Stomach (tissue), 4 donors: ENCODE results near the gene ST6GALNAC3.

Experiments used
- EP300 ChIP-seq: sonication (generic); formaldehyde crosslinking; IDR thresholded peaks from one replicate; pipeline ENCODE4 v1.6.1; 2017; ENCODE audit warnings: antibody characterized with exemption
- POLR2AphosphoS5 ChIP-seq, 3 donors: sonication (generic); formaldehyde crosslinking; IDR thresholded peaks; one replicate each; pipeline ENCODE4 v1.6.1; 2016; ENCODE audit warnings: antibody characterized with exemption in 3 of 3
- TF ChIP-seq, protein P1 (sequence below), 7 experiments: fragments of 450-650 bp in 4 of 7; fragments of 200-600 bp in 3 of 7; sonication (generic) in 3 of 7; IDR thresholded peaks; one replicate each; pipeline ENCODE4 v1.5.1; 2016 to 2019; ENCODE audit warnings: antibody characterized with exemption in 7 of 7, control low read depth in 2 of 7, mild to moderate bottlenecking in 1 of 7

GRCh38 chr1:76294482-76295194 lies 220.1 kb downstream of the ST6GALNAC3 start:
- TF ChIP-seq, protein P1, sequence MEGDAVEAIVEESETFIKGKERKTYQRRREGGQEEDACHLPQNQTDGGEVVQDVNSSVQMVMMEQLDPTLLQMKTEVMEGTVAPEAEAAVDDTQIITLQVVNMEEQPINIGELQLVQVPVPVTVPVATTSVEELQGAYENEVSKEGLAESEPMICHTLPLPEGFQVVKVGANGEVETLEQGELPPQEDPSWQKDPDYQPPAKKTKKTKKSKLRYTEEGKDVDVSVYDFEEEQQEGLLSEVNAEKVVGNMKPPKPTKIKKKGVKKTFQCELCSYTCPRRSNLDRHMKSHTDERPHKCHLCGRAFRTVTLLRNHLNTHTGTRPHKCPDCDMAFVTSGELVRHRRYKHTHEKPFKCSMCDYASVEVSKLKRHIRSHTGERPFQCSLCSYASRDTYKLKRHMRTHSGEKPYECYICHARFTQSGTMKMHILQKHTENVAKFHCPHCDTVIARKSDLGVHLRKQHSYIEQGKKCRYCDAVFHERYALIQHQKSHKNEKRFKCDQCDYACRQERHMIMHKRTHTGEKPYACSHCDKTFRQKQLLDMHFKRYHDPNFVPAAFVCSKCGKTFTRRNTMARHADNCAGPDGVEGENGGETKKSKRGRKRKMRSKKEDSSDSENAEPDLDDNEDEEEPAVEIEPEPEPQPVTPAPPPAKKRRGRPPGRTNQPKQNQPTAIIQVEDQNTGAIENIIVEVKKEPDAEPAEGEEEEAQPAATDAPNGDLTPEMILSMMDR (IDR thresholded peaks at IDR 0.05), result no peak
- TF ChIP-seq POLR2AphosphoS5 (IDR thresholded peaks at IDR 0.05) (no peak), EP300 (no peak)
